HG02884 (cell line): Measurements from ENCODE around the gene ADAP2.
A peak's percentile ranks its signal among the peaks of the same experiment; 100 is the strongest.
"Not testable (repeated sequence)": the region's sequence is repeated elsewhere in the genome, so short reads cannot be mapped to it uniquely, and the experiment has no call there.

ENCODE experiments used
- ATAC-seq: cut with Tn5 transposase; IDR thresholded peaks from one replicate; pipeline ENCODE4 v1.9.1; 2021; ENCODE audit warnings: mild to moderate bottlenecking, moderate library complexity; ENCODE audit not compliant: unreplicated experiment

ADAP2 gene

GRCh38 chr17:30929081-30929633, 7.4 kb downstream of the ADAP2 start:
- ATAC-seq: no peak

- not testable (repeated sequence) for ATAC-seq
Observed at GRCh38 chr17:30929861-30930260, 8.1 kb downstream of the ADAP2 start.

- ATAC-seq: no peak
Observed at GRCh38 chr17:30930495-30930894, 8.8 kb downstream of the ADAP2 start.

- ATAC-seq: not testable (repeated sequence)
Observed at GRCh38 chr17:30931582-30931981, 9.8 kb downstream of the ADAP2 start.

GRCh38 chr17:30933966-30934365, 12.2 kb downstream of the ADAP2 start:
- no peak for ATAC-seq

- ATAC-seq: no peak
Observed at GRCh38 chr17:30939051-30939689, 17.4 kb downstream of the ADAP2 start.

GRCh38 chr17:30942308-30943079, 20.7 kb downstream of the ADAP2 start:
- no peak for ATAC-seq

- no peak for ATAC-seq
Observed at GRCh38 chr17:30947796-30948195, 26.1 kb downstream of the ADAP2 start.

GRCh38 chr17:30950189-30950588, 28.4 kb downstream of the ADAP2 start:
- ATAC-seq: no peak

GRCh38 chr17:30950669-30951399, 29.1 kb downstream of the ADAP2 start:
- ATAC-seq: no peak

GRCh38 chr17:30952638-30953393, 31.1 kb downstream of the ADAP2 start:
- no peak for ATAC-seq

- no peak for ATAC-seq
Observed at GRCh38 chr17:30954046-30954830, 32.5 kb downstream of the ADAP2 start.

GRCh38 chr17:30956764-30957374, 35.1 kb downstream of the ADAP2 start:
- ATAC-seq: no peak

- ATAC-seq: no peak
Observed at GRCh38 chr17:30957741-30958140, 36.0 kb downstream of the ADAP2 start.

GRCh38 chr17:30958187-30958586, 36.4 kb downstream of the ADAP2 start:
- ATAC-seq: no peak

GRCh38 chr17:30961209-30962188, 39.8 kb downstream of the ADAP2 start:
- ATAC-seq: peak; percentile 74

- not testable (repeated sequence) for ATAC-seq
Observed at GRCh38 chr17:30964312-30964711, 42.6 kb downstream of the ADAP2 start.

- no peak for ATAC-seq
Observed at GRCh38 chr17:30964876-30965275, 43.1 kb downstream of the ADAP2 start.
